Glomerular visceral epithelial cell (primary cell): ENCODE results near the gene STEAP1B.
A peak's percentile ranks its signal among the peaks of the same experiment; 100 is the strongest.
"Not testable (repeated sequence)": the region's sequence is repeated elsewhere in the genome, so short reads cannot be mapped to it uniquely, and the experiment has no call there.

Source experiments
- DNase-seq: peaks from one replicate; pipeline ENCODE4 v3.0.0-alpha.2; 2016; ENCODE audit errors: extremely low spot score

STEAP1B gene

DNA sequence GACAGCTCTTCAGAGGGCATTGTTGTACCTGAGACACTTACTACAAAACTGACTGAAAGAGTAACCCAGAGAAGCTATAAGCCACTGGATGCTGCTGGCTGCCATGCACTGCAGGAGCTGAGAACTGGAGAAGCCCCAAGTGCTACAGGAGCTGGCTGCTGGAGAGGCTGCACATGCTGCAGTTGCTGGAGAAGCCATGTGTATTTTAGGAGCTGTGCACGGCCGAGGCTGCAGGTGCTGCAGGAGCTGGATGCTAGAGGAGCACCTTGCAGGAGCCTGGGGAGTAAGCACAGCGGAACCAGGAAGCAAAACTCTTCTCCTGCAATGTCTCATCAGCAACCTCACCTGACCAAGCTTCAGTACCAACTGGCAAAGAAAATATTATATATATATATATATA is 45.5 kb downstream of the STEAP1B start:
- no peak for DNase-seq

DNA sequence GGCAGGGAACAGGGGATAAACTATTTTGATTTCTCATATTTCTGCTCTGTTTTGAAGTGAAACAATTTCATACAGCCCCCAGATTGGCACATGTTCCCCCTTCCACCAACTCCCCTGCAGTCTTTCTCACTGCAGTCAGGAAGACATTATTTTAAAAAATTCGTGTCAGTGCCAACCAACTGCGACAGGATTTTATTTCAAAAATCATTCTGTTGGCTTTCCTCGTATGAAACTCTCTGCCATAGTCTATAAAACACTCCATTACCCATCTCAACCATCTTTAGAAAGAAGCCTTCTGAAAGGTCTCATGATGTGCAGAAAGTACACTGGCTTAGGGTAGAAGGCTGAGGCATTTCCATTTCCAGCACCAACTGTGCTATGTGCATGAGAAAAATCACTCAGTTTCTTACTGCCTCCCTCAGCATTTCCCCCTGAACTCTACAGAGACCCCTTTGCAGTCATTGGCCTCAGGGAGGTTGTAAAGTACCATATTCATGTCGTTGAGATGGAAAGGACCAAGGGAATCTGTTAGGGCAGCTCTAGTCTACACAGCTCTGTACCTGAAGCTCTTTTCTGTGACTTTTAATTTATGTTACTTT is 46.9 kb downstream of the STEAP1B start:
- no peak for DNase-seq

DNA sequence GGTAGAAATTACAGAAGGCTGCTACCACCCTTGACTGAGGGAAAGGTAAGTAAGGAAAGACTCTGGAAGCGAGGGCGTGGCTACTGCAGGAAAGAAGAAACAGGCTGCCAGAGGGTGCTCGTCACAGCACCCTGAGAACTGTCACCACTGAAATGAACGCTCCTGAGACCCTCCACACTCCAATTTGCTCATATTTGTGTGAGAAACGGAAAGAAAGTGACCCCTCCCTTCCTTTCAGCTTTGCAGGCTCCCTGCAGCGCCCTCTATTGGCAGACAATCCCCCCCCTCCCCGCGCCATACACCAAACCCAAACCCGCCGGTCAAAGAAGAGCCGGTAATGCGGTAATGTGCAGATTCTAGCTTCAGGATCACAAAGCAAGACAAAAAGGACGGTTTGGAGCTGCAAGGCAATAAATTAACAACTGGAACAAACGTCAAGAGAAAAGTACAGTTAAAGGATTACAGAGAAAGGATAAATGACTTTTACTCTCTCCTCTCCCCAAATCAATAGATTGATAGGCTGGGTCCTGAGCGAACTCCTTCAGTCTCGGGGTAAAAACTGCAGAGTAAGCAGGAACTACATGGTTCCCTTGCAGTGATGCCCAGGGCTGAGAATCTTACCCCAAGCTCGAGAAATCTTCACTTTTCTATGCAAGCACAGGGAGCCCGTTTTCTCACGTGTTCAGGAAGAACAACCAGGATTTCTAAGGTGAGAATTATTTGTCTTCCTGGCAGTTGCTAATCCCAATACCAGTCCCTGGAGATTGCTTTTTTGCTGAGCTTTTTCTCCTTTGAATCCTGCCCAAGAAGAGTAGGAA is 47.6 kb downstream of the STEAP1B start:
- no peak for DNase-seq

DNA sequence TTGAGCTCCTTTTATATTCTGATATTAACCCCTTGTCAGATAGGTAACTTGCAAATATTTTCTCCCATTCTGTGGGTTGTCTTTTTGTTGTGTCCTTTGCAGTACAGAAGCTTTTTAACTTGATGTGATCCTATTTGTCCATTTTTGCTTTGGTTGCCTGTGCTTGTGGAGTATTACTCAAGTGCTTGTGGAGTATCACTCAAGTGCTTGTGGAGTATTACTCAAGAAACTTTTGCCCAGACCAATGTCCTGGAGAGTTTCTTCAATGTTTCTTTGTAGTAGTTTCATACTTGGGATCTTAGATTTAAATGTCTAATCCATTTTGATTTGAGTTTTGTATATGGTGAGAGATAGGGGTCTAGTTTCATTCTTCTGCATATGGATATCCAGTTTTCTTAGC is 50.0 kb downstream of the STEAP1B start:
- not testable (repeated sequence) for DNase-seq

DNA sequence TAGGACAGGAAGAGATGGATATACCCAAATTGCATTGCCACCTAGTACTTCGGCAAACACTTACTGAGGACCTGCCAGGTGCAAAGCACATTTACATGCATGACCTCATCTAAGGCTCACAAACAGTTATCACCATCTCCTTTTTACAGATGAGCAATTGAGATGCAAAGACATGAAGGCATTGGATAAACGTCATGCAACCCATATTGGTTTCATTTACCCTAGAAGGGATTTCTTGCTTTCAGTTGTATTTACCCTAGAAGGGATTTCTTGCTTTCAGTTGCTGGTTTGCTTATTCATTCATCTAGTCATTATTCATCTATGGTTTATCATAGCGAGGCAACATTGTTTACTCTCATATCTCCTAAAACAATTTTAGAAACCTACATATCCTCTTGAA is 52.2 kb downstream of the STEAP1B start:
- DNase-seq = no peak

DNA sequence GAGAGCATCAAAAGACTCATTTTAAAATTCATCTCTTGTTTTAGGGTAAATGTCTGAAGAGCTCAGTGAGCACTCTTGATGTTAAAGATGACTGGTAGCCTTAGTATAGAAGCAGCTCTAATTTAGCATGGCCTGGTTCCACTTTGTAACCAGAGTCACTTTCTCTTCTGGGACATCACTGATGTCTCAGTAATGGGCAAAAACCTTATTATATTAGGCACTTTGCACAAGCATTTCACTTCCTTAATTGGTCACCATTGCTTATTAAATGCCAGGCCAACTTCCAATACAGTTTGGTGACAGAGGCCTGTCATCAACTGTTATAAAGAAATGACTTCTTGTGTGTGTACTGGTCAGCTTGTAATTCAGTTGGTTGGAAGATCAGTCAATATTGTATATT is 53.0 kb downstream of the STEAP1B start:
- DNase-seq = no peak

DNA sequence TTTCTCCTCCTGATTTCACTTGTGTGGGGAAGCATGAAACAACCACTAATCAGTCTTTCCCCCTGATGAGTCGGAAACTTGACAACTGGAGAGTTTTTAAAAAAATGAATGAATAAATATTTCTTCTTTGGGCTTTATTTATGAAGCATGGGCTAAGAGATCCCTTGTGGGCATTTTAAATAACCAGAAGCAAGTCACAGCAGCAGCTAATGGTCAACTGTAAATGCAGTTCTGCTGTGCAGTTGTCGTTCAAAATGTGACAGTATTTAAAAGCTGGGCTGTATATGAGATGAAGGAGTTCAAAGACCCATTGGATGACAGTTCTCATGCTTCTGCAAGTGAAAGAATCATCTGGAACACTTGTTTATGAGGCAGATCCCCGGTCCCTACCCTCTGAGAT is 54.1 kb downstream of the STEAP1B start:
- no peak for DNase-seq

DNA sequence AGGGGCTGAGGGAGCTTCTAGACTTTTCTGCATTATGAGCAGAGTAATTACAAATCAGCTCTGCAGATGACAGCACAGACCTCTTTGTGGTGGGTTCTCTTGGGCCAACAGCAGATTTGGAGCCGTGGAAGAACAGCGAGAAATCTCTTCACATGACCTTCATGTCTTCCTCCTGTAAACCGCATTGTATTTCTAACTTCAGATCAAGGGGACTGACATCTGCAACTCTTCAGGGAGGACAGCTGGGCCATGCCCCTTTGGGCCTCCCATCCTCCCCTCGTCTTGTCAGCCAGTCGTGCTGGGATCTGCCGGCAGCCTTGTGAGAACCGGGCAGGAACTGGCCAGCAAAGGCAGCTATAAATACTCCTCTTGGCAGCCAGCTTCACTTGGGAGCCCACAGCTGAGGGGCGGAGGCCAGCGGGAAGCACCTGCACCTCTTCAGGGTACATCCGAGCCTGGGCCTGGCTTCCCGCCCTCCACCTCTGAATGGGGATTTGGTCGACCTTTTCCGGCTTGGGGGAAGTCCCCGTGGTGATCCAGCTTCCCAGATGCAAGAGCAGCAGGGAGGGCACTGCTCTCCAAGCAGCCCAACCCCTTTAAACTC is 54.7 kb downstream of the STEAP1B start:
- no peak for DNase-seq

DNA sequence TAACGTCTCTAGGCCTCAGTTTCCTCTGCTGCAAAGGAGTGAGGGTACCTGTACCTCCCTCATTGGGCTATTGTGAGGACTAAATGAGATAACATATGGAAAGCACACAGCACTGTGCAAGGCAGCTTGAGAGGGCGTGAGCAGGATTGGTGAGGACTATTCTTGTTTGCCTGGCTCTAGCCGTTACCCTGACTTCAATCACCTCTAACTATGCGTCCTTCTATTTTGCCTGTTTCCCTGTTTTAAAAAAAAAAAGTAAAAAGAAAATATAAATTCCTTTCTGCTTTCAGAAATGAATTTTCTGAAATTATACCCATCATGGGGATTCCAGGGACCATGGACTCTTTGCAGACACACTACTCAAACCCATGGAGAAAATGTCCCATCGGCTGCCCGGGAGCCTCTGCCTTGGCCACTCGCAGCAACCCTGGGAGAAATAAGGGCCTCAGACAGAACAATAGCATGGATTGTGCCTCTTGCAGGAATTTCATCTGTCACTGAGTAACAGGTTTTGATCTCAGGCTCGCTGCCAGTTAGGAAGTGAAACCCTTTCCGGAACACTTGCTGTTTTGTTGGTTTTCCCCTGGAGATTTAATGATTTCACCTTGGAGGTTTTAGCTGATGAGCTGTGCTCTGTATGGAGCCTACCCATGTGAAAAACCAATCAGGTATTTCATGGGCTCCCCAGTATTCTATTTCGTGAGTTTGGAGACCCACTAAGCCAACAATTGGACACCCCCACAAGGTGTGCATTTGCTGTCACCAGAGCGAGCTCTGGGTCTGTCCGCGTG is 55.6 kb downstream of the STEAP1B start:
- no peak for DNase-seq

DNA sequence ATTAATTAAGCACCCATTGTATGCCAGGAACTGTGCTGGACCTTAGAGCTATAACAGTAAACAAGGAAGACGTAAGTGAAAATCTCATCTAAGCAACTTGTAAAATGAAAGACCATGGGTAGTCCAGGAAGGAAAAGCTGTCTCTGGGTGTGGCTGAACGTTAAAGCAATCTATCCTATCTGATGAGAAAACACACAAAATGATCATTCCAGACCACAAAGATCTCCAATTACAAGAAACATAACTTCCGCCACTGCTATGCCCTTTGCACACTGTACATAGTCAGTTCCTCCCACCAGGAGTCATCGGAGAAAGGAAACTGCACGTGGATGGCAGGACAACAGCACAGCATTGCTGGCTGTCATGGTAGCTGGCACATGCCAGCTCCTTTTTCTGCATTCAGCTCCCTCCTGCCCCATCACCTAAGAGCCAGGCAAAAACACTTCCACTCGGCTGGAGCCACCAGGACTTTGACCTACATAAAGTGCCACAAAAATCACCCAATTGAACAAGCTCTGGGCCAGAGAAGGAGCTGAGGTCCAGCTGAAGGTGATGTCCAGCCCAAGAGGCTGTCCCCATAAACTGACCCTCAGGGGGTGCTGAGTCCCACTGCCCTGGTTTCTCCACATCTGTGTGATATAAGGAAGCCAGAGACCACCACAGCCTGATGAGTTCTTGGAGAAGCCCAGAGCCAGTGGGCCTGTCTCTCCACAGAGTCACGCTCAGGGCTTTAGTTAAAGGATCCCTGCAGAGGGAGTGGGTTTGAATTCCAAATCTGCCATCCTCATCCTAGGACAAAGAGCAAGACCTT is 56.4 kb downstream of the STEAP1B start:
- DNase-seq = no peak

DNA sequence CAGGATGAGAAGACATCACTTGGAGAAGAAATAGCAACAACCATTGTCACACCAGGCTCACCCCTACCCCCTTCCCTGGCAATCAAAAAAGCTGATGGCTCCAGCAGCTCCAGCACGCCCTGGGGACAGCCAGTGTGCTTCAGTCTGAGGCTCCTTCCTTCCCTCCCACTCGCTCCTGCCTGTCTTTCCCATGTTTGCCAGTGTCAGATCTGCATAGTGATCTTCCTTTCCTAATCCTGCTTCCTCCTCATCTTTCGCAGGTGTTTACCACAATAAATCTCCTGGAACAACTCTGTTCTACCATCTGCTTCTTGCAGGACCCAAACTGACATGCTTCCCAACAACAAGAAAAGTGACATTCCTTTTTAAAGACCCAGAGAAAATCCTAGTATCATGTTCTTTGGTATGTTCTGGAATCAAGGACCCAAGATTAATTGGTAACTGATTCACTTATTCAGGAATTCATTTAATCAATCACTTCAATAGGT is 57.1 kb downstream of the STEAP1B start:
- DNase-seq = no peak

DNA sequence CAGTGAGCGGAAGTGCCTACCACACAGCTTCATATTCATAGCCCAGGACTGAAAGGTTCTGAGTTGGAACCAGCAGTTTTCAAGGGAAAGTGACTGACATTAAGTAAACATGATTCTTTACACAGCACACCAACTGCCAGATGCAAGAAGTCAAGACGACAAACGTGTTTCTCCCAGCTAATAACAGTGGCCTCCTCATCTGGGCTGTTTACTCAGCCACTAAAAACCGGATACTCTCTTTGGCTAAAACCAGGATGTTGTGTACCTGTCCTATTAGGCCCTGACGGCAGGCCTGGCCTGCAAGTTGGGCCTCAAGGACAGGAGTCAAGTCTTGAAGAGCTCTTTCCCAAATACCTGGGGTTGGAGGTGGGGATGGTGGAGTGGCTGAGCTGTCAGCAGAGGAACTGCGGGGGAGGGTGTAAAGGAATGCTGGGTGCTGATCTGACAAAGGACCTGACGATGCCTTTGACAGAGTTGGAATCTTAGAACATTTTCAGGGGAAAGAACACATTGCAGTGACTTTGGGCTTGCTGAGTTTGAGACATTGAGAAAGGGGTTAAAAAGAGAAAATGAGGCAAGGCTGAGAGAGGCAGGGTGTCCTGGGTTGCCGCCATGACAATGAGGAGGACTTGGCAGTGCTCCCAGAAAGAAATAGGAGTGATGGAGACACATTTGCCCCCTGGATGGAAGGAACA is 57.7 kb downstream of the STEAP1B start:
- no peak for DNase-seq

DNA sequence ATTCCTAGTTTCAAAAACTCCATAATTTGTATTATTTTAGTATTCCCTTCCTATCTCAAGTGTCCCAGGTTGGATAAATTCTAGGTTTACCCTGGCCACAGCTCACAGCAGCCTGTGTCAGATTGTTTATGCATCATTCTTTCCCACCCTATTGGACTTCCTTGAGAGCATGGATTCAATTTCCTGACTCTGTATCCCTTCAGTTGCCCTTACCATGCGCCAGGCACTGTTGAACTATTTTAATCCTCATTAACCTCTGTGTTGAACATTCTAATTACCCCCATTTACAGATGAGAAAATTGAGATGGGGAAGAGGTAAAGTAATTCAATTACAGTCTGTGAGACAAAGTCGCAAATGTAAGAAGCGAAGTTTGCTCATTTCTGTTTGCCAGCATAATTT is 58.8 kb downstream of the STEAP1B start:
- DNase-seq = no peak

DNA sequence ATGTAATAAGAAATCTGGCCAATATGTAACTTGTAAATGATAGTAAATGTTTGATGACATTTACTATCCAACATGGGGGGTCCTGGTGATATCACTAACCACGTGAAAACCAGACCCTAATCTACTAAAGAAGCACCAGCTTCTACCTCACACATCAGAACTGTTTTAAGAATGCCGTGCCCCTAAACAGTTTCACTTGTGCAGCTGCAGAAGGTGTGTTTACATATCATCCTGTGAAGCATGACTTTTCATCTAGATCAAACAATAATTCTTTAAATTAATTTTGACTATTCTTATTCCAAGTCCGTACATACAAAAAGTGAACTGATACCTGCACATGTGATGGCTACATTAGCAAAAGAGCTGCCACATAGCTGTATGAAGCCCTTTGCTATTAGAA is 61.0 kb downstream of the STEAP1B start:
- DNase-seq = no peak

DNA sequence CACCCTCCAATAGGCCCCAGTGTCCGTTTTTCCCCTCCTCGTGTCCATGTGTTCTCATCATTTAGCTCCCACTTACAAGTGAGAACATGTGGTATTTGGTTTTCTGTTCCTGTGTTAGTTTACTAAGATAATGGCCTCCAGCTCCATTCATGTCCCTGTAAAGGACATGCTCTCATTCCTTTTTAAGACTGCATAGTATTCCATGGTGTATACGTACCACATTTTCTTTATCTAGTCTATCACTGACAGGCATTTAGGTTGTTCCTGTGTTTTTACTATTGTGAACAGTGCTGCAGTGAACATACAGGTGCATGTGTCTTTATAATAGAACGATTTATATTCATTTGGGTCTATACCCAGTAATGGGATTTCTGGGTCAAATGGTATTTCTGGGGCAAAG is 63.4 kb downstream of the STEAP1B start:
- DNase-seq = not testable (repeated sequence)

DNA sequence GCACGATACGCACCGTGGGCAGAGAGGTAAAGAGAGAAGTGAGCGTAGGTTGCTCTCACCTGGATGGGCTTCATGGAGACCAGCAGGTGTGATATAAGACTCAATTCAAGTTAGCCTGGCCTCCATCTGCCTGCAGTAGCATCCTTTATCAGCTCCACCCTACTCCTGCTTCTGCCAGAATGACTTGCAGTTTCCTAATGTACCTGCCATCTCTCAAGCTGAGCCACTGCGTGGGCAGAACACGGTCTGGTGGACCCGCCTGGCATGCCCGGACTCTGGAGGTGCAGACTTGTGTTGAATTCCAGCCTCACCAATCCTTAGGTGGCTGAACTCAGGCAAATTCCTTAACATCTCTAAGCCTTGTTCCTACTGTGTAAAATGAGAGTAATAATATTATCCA is 64.3 kb downstream of the STEAP1B start:
- no peak for DNase-seq

DNA sequence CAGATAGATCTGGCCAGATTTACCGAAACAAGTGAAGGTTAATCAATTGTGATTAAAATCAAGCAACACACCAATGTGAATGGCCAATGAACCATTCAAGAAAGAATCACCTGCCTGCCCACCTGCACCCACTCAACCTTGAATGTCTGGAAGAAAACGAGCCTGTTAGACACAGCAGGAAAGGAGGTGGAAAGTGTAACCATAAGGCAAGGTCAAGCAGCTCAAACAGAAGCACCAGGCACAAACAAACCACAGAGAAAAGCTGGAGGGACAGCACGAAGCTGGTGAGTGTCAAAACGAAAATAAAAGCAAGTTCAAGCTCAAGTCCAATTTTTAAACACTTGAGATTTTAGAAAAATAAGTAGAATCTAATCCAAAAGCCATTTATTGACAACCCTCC is 64.9 kb downstream of the STEAP1B start:
- DNase-seq = no peak

DNA sequence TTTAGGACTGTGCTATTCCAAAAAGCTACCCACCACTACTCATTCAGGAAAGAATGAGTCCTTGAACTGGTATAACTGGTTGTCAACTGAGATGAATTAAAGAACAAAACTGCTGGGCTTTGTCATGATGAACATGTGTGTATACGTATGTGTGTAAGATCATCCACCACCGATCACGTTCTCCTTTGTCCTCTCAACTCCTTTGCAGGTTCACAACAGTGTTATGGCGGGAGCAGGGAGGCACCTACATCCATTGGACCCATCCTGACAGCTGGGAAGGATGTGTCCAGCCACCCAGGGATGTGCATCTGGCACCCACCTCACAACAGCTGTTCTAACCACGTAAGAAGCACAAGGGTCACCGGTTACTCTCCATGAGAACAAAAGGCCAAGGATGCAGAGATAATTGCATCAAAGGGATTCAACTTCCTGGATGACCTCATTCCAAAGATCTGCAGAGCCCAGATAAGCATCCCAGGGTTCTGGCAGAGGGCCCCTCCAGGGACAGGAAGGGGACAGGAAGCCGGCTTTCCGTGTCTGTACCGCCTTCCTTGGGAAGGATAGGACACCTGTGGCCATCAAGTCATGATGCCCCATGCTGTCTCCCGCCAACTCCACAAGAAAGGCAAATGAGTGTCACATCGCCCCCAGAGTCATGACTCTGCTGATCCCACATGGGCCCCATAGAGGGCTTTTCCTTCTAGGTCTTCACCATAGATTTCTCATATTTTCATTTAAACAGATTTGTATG is 66.1 kb downstream of the STEAP1B start:
- peak; percentile 6 for DNase-seq

DNA sequence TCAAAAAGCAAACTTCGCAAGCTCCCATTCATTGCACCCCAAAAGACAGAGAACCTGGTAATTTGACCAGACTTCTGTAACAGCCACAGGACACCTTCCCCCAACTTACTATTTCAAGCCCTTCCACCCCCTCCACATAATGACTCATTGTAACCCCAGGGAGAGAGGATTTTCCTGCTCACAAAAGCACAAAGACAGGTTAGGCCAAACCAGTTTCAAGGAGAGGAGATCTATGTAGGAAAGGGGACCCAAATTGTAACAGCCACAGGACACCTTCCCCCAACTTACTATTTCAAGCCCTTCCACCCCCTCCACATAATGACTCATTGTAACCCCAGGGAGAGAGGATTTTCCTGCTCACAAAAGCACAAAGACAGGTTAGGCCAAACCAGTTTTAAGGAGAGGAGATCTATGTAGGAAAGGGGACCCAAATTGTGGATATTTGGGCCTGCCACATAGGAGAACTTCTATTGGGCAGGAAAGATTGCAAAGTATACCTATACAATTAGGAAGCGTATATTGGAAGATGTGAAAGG is 66.8 kb downstream of the STEAP1B start:
- DNase-seq = not testable (repeated sequence)
